IMR-90 (cell line): ENCODE results near the gene MAD2L2.

Source experiments
- CTCF ChIP-seq: conservative IDR thresholded peaks from 2 replicates; pipeline ENCODE4 v1.5.1; 2012; ENCODE audit warnings: mild to moderate bottlenecking, low read depth, low read length, improper control_type of control experiment
- MXI1 ChIP-seq: IDR thresholded peaks from 2 replicates; pipeline ENCODE4 v1.6.1; 2012; ENCODE audit warnings: low read depth, mild to moderate bottlenecking, low read length, moderate library complexity, borderline replicate concordance
- POLR2A ChIP-seq: IDR thresholded peaks from 2 replicates; pipeline ENCODE4 v1.6.1; 2012; ENCODE audit warnings: mild to moderate bottlenecking, low read depth, low read length

GRCh38 chr1:11646317-11646716 is 34.6 kb downstream of the MAD2L2 start:
- TF ChIP-seq CTCF (no peak), MXI1 (no peak), POLR2A (no peak)
